ENCODE data around the gene NAT9. TPM values are rescaled to one million over a fixed set of nuclear protein-coding genes. Genes with fewer than 3 reads are reported as not detected.

The NAT9 gene
- total and polyA plus RNA-seq, 2 of the 4 experiments (the other 2 are of a cell fraction) = 48.9 to 62.0 TPM

DNA sequence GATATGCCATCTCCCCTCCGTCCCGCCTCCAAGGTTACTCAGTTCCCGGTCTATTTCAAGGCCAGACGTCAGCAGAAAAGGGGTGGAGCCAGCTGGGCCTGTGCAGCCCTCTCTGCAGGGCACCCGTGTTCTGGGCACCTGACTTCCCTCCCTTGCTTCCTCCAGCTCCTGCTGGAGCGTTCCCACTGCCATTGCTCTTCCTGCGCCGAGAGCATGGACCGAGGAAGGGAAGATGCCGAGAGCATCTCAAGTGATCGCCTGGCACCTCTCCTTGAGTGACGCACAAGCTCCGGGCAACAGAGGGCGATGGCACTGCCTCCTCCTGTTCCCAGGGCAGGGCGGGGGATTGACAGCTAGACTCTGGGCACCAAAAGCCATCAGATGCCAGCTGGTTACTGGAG, 29.4 kb upstream of the NAT9 start:
- H2AFZ ChIP-seq (replicated peaks; ENCODE audit: low read length, poor library complexity) = no peak overlapping the region
- no peaks in the 10 kb centered on the region; the same call in 1 of the 2 replicates for H4K20me1 ChIP-seq (ENCODE audit: insufficient read depth, low read length)
- H3K9me3 ChIP-seq (ENCODE audit: control insufficient read depth, insufficient read depth, low read length) = no peaks in the 10 kb centered on the region
- intact Hi-C loops (cut with micrococcal nuclease) = no loop called here
- ChIA-PET POLR2A (ENCODE audit: unreplicated experiment) (no interaction called here), CTCF (interaction anchor here (0.7 kb wide), 1 partner anchor 16 kb away, joined by 3 read pairs; no protein-coding TSS in a partner anchor)
- dilution Hi-C loops (cut with HindIII; ENCODE audit: low sequenced_read_pairs, unreplicated experiment) = no loop called here
- H3K4me3 ChIP-seq (ENCODE audit: insufficient read depth, low read depth, low read length) = no peak overlapping the region
- H4K8ac ChIP-seq (ENCODE audit: low read depth in 2 of 2, low read length in 2 of 2) = no peak overlapping the region
- H3K36me3 ChIP-seq (ENCODE audit: control insufficient read depth, insufficient read depth, low read length) = peaks cover 14% of the 10 kb centered on the region
- no peak overlapping the region for H3K4ac ChIP-seq (ENCODE audit: low read depth, low read length)
- BruUV-seq (replicated peaks) = no TSS peak
- no peaks in the 10 kb centered on the region for H3K79me1 ChIP-seq (ENCODE audit: low read depth in 1 of 2, low read length in 2 of 2)
- TF ChIP-seq POLR2A (IDR thresholded peaks at IDR 0.05; ENCODE audit: low read depth, low read length) = no peak
- TF ChIP-seq CHD1 (IDR thresholded peaks at IDR 0.05; ENCODE audit: low read depth, low read length) = no peak
- TF ChIP-seq NFE2L2 (IDR thresholded peaks at IDR 0.05; ENCODE audit: low read depth, low read length) = no peak
- no peak for TF ChIP-seq MAZ (IDR thresholded peaks at IDR 0.05; ENCODE audit: borderline replicate concordance, low read depth, low read length)
- no peak for TF ChIP-seq RAD21 (IDR thresholded peaks at IDR 0.05; ENCODE audit: low read length)
- TF ChIP-seq, protein P1, sequence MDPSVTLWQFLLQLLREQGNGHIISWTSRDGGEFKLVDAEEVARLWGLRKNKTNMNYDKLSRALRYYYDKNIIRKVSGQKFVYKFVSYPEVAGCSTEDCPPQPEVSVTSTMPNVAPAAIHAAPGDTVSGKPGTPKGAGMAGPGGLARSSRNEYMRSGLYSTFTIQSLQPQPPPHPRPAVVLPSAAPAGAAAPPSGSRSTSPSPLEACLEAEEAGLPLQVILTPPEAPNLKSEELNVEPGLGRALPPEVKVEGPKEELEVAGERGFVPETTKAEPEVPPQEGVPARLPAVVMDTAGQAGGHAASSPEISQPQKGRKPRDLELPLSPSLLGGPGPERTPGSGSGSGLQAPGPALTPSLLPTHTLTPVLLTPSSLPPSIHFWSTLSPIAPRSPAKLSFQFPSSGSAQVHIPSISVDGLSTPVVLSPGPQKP (IDR thresholded peaks at IDR 0.05; ENCODE audit: borderline replicate concordance, low read depth, low read length) = no peak
- TF ChIP-seq BHLHE40 (IDR thresholded peaks at IDR 0.05; ENCODE audit: low read depth, low read length) = no peak
- TF ChIP-seq MAFK (IDR thresholded peaks at IDR 0.05; ENCODE audit: low read depth, low read length) = no peak
- H3K14ac ChIP-seq (replicated peaks; ENCODE audit: low read depth, low read length) = no peak overlapping the region
- 0 out of 2 replicates have a peak, but pooled peaks cover 2% of the 10 kb centered on the region for H3K9me1 ChIP-seq (ENCODE audit: insufficient read depth, low read length)
- H2BK20ac ChIP-seq (ENCODE audit: low read depth, low read length) = no peak overlapping the region
- ATAC-seq (ENCODE audit: low read depth) = no peak
- H2AK5ac ChIP-seq (ENCODE audit: low read depth, low read length) = no peak overlapping the region
- H3K27ac ChIP-seq (ENCODE audit: insufficient read depth, low read length) = no peak overlapping the region
- in situ Hi-C loops (cut with MboI; ENCODE audit: low sequenced_read_pairs) = no loop called here
- no peak overlapping the region for H2BK15ac ChIP-seq (ENCODE audit: low read depth, low read length)
- no peak overlapping the region for H3K18ac ChIP-seq (ENCODE audit: low read depth, low read length)
- no peak for DNase-seq
- H3K23ac ChIP-seq (ENCODE audit: low read depth, low read length) = no peak overlapping the region
- H2BK5ac ChIP-seq (ENCODE audit: low read depth, low read length, poor library complexity, severe bottlenecking) = no peak overlapping the region
- H3K4me1 ChIP-seq (ENCODE audit: control insufficient read depth, insufficient read depth, low read length) = no peaks in the 10 kb centered on the region
- no peak overlapping the region for H2BK120ac ChIP-seq (ENCODE audit: low read depth, low read length)
- H4K91ac ChIP-seq (ENCODE audit: insufficient read depth, low read depth, low read length) = no peak overlapping the region
- H2AK9ac ChIP-seq (replicated peaks; ENCODE audit: low read depth, low read length, poor library complexity) = no peak overlapping the region
- no peak overlapping the region for H3K56ac ChIP-seq (ENCODE audit: extremely low read depth, insufficient read depth, low read length)
- no peaks in the 10 kb centered on the region for H3K27me3 ChIP-seq (ENCODE audit: control insufficient read depth, insufficient read depth, low read length)
- no peak overlapping the region for H3K4me2 ChIP-seq (ENCODE audit: low read depth, low read length)
- no peak overlapping the region for H4K5ac ChIP-seq (ENCODE audit: low read depth, low read length)
- 81% methylated on average over 8 of the region's 15 CpGs; no CpG with 5 or more reads in 1 of the 2 experiments for WGBS, 2 experiments (ENCODE audit: extremely low coverage in 2 of 2, insufficient read length in 1 of 2)
- no peak overlapping the region for H3K9ac ChIP-seq (ENCODE audit: low read depth, low read length)

Data from IMR-90 (cell line).